ENCODE measurements around the gene CTBP2.
"Not testable (repeated sequence)": the region's sequence is repeated elsewhere in the genome, so short reads cannot be mapped to it uniquely, and the experiment has no call there.

The CTBP2 gene

DNA sequence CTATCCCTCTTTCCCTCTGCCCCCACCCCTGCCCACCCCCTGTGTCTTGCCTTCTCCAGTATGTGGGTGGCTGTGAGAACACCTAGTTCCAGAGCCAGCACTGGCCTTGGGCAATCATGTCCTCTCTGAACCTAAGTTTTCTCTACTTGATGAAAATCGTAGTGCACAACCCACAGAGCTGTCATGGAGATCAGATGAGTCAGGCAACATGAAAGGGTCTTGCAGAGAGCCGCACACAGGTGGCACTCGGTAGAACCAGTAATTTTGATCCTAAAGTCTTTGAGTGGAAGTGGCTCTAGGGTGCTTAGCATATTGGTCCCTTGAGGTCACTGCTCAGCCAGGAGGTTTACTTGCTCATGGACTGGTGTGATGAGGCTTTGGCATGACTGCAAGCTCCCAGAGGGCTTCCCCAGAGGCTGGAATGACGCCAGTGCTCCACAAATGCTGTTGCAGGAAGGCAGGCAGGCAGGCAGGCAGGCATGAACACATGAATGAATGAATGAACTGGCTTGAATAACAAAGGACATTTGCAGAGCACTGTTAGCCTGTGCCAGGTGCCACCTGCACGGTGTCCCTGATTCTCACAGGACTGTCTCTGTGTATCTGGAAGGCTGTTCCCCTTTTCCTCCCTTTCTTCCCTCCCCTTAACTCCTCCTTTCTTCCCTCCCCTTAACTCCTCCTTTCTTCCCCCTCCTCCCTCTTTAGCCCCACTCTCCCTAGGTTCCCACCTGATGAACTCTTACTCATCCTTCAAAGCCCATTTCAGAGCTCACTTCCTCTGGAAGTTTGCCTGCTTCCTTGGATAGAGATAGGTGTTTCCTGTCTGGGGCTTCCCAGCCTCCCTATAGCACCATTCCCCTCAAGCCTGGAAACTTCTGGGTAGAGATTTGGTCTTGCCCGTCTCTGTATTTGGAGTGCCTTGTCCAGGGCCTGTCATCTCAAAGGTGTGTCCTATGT is 27.2 kb upstream of the CTBP2 start:
- no peak for DNase-seq (ENCODE audit: low read depth)
- TF ChIP-seq CTCF (IDR thresholded peaks at IDR 0.05; ENCODE audit: low read depth, low read length, missing control alignments): no peak
- no peak overlapping the region for H3K4me3 ChIP-seq (ENCODE audit: low read depth, low read length)
- in situ Hi-C loops (cut with HindIII; ENCODE audit: low sequenced_read_pairs): no loop called here

DNA sequence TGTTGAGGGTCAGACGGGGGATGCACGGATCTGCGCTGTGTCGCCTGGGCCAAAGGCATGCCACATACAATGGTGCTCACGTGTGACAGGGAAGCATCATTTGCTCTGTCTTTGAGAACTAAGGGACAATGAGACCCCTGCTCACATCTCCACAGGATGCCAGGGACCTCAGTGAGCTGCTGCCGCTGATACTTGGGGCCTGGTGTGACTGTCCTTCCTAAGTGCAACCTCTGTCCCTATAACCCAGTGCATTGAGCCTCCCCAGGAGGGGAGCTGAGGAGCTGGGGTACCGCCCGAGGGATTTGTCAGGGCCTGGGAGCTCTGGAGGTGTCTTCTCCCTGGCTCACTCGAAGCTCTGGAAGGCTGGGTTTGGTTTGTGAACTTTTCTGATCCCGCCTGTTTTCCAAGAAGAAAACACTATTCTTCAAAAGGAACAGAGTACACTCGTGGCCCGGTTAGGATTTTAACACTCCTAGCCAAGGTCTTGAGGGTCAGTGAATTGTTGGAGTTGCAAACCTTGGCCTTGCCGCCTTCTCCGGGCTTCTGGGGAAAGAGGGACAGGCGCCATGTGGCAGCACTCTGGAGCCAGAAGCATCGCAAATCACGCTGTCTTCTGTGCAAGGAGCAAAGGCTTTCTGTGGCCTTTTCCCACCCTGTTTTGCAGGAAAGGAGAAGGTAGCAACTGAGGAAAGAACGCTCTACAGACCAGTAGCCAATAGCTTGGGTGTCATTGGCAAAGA is 26.2 kb upstream of the CTBP2 start:
- in situ Hi-C loops (cut with HindIII; ENCODE audit: low sequenced_read_pairs): no loop called here
- TF ChIP-seq CTCF (IDR thresholded peaks at IDR 0.05; ENCODE audit: low read depth, low read length, missing control alignments): no peak
- DNase-seq (ENCODE audit: low read depth): no peak
- H3K4me3 ChIP-seq (ENCODE audit: low read depth, low read length): no peak overlapping the region

DNA sequence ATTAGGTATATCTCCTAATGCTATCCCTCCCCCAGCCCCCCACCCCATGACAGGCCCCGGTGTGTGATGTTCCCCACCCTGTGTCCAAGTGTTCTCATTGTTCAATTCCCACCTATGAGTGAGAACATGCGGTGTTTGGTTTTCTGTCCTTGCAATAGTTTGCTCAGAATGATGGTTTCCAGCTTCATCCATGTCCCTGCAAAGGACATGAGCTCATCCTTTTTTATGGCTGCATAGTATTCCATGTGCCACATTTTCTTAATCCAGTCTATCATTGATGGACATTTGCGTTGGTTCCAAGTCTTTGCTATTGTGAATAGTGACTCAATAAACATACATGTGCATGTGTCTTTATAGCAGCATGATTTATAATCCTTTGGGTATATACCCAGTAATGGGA is 18.7 kb upstream of the CTBP2 start:
- DNase-seq (ENCODE audit: low read depth); in situ Hi-C loops (cut with HindIII; ENCODE audit: low sequenced_read_pairs): not testable (repeated sequence)

GRCh38 chr10:125177641-125178640 is 17.6 kb upstream of the CTBP2 start:
- DNase-seq (ENCODE audit: low read depth): no peak
- TF ChIP-seq CTCF (IDR thresholded peaks at IDR 0.05; ENCODE audit: low read depth, low read length, missing control alignments): no peak
- in situ Hi-C loops (cut with HindIII; ENCODE audit: low sequenced_read_pairs): no loop called here
- no peak overlapping the region for H3K4me3 ChIP-seq (ENCODE audit: low read depth, low read length)

More for the DNA sequence above, 18.7 kb upstream of the CTBP2 start:
- not testable (repeated sequence) for H3K4me3 ChIP-seq (ENCODE audit: low read depth, low read length)

DNA sequence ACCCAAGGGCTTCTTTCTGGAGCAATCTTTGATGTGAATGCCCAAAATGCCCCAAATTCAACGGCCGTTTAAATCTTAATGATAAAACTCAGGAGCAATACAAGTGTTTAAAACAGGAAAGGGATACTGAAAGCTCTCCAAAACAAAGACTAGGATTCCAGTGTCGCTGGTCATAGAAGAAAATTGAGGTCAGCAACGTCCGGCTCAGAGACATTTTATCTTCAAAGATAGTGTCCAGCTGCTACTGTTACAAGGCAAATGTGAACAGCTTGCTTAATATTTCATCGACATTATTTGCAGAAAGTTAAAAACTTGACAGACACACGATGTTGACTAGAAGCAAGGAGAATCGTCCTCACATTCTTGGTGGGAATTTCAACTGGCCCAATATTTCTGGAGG is 15.4 kb upstream of the CTBP2 start:
- no peak for TF ChIP-seq CTCF (IDR thresholded peaks at IDR 0.05; ENCODE audit: low read depth, low read length, missing control alignments)

DNA sequence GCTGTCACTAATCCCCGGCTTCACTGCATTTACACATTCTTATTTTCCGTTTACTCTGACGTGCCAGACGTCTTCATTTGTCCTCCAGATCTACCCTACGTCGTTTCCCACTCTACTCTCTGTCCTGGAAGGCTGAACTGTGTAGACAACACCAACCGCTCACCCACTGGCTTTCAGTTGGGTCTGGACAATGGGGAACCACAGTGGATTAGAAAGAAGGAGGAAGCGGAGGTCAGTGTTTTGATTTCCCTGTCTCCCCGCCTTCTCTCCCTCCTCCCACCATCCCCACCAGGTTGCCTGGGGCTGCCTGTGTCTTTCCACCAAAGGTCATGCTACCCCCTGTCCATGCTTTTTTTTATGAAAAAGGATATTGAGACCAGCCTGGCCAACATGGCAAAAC is 14.0 kb upstream of the CTBP2 start:
- TF ChIP-seq CTCF (IDR thresholded peaks at IDR 0.05; ENCODE audit: low read depth, low read length, missing control alignments): no peak
- no peak overlapping the region for H3K4me3 ChIP-seq (ENCODE audit: low read depth, low read length)
- in situ Hi-C loops (cut with HindIII; ENCODE audit: low sequenced_read_pairs): no loop called here

More for the DNA sequence above, 15.4 kb upstream of the CTBP2 start:
- no peak overlapping the region for H3K4me3 ChIP-seq (ENCODE audit: low read depth, low read length)
- no peak for DNase-seq (ENCODE audit: low read depth)
- in situ Hi-C loops (cut with HindIII; ENCODE audit: low sequenced_read_pairs): no loop called here

More for the DNA sequence above, 14.0 kb upstream of the CTBP2 start:
- no peak for DNase-seq (ENCODE audit: low read depth)
